HepG2 (cell line): Measurements from ENCODE around the gene COA1. TPM values are rescaled to one million over a fixed set of nuclear protein-coding genes. Genes with fewer than 3 reads are reported as not detected.
A peak's percentile ranks its signal among the peaks of the same experiment; 100 is the strongest.

Experiments used
- CEBPG ChIP-seq: IDR thresholded peaks from 2 replicates; pipeline ENCODE4 v1.6.1; 2016
- HMG20A ChIP-seq: IDR thresholded peaks from 2 replicates; pipeline ENCODE4 v1.6.1; 2016; ENCODE audit warnings: borderline replicate concordance
- JUND ChIP-seq: sonication (generic); formaldehyde crosslinking; IDR thresholded peaks from 2 replicates; pipeline ENCODE4 v1.8.0; 2022; ENCODE audit warnings: mild to moderate bottlenecking, missing genetic modification reagents
- ZFP41 ChIP-seq: sonication (generic); formaldehyde crosslinking; IDR thresholded peaks from 2 replicates; pipeline ENCODE4 v1.4.0; 2020; ENCODE audit warnings: mild to moderate bottlenecking, missing genetic modification reagents, borderline replicate concordance
- ZNF180 ChIP-seq: sonication (generic); formaldehyde crosslinking; IDR thresholded peaks from 2 replicates; pipeline ENCODE4 v1.4.0; 2020; ENCODE audit warnings: low read depth, missing genetic modification reagents, borderline replicate concordance
- ZNF274 ChIP-seq: sonication (generic); formaldehyde crosslinking; IDR thresholded peaks from 2 replicates; pipeline ENCODE4 v1.5.1; 2020; ENCODE audit warnings: mild to moderate bottlenecking, missing genetic modification reagents
- ZNF282 ChIP-seq: fragments of 450-650 bp; IDR thresholded peaks from 2 replicates; pipeline ENCODE4 v1.6.1; 2018; ENCODE audit not compliant: partially characterized antibody
- ZNF709 ChIP-seq: sonication (generic); formaldehyde crosslinking; IDR thresholded peaks from 2 replicates; pipeline ENCODE4 v1.5.0; 2020; ENCODE audit warnings: mild to moderate bottlenecking, missing genetic modification reagents
- polyA plus RNA-seq, 8 experiments: library from polyadenylated mRNA; depleted of rRNA in 3 of 8; stranded (reverse) in 7 of 8; unstranded in 1 of 8; fragments of >200 nt; fragmentation: Illumina TruSeq in 4 of 8; extraction: Trizol in 4 of 8; gene quantifications; 2 replicates each; pipeline versions ENCODE4 v1.2.1 to v1.2.3, GENCODE V29; 2011 to 2016; ENCODE audit warnings: low read depth in 4 of 8, missing spikeins in 1 of 8, mixed read lengths in 1 of 8; ENCODE audit not compliant: insufficient read depth in 1 of 8
- total RNA-seq, 5 experiments: library from RNA; depleted of rRNA; stranded (reverse); fragments of >200 nt; fragmentation: Illumina TruSeq; extraction: Trizol; gene quantifications; 2 replicates each; pipeline ENCODE4 v1.2.3, GENCODE V29; 2016; ENCODE audit warnings: low read depth in 1 of 5
- TF ChIP-seq, protein P1 (sequence below): sonication (generic); formaldehyde crosslinking; IDR thresholded peaks from 2 replicates; pipeline ENCODE4 v1.5.0; 2020; ENCODE audit warnings: mild to moderate bottlenecking, missing genetic modification reagents, borderline replicate concordance
- TF ChIP-seq, protein P2 (sequence below): sonication (generic); formaldehyde crosslinking; IDR thresholded peaks from 2 replicates; pipeline ENCODE4 v1.5.0; 2020; ENCODE audit warnings: mild to moderate bottlenecking, missing genetic modification reagents
- TF ChIP-seq, protein P3 (sequence below): sonication (generic); formaldehyde crosslinking; IDR thresholded peaks from 2 replicates; pipeline ENCODE4 v1.5.0; 2020; ENCODE audit warnings: mild to moderate bottlenecking, missing genetic modification reagents
- TF ChIP-seq, protein P4 (sequence below): IDR thresholded peaks from 2 replicates; pipeline ENCODE4 v1.6.1; 2016; ENCODE audit warnings: mild to moderate bottlenecking, missing biosample characterization, missing genetic modification reagents
- TF ChIP-seq, protein P5 (sequence below): sonication (generic); formaldehyde crosslinking; IDR thresholded peaks from 2 replicates; pipeline ENCODE4 v1.4.0; 2020; ENCODE audit warnings: missing genetic modification reagents

Gene COA1
- total and polyA plus RNA-seq, 2 of the 13 experiments (the other 11 are each of a cell fraction or from before 2014, with no cell fraction given), result 33.2 to 65.7 TPM

DNA sequence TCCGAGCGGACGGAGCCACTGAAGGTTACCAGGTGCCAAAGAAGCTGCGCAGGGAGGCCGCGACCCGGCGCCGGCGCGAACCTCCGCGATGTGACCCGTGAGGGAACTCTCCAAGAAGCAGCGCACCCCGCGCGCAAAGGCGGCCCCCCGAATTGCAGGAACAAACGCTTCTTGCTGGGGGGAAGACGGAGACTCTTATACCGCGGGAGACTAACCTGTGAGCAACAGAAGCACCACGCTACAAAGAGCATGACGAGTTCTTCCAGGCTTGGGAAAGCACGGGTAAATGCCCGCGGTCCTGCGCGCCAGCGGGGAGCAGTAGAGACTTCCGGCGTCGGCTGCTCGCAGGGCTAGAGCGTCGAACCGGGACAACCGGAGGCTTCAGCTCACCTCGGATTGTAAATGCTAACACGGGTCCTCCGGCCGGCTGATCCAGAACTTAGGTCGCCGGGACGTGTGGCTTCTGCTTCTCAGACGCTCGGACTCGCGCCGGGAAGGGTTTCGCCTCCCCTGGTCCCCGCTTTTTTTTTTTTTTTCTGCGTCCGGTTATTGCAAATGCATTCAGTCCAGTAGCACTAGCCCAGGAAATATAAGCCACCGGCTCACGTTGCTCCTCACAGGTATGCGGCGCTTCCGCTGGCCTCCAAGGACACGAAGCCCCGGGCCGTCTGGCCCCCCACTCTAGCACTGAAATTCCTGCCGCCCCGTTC, at the start of gene COA1 (continued):
- TF ChIP-seq, protein P1, sequence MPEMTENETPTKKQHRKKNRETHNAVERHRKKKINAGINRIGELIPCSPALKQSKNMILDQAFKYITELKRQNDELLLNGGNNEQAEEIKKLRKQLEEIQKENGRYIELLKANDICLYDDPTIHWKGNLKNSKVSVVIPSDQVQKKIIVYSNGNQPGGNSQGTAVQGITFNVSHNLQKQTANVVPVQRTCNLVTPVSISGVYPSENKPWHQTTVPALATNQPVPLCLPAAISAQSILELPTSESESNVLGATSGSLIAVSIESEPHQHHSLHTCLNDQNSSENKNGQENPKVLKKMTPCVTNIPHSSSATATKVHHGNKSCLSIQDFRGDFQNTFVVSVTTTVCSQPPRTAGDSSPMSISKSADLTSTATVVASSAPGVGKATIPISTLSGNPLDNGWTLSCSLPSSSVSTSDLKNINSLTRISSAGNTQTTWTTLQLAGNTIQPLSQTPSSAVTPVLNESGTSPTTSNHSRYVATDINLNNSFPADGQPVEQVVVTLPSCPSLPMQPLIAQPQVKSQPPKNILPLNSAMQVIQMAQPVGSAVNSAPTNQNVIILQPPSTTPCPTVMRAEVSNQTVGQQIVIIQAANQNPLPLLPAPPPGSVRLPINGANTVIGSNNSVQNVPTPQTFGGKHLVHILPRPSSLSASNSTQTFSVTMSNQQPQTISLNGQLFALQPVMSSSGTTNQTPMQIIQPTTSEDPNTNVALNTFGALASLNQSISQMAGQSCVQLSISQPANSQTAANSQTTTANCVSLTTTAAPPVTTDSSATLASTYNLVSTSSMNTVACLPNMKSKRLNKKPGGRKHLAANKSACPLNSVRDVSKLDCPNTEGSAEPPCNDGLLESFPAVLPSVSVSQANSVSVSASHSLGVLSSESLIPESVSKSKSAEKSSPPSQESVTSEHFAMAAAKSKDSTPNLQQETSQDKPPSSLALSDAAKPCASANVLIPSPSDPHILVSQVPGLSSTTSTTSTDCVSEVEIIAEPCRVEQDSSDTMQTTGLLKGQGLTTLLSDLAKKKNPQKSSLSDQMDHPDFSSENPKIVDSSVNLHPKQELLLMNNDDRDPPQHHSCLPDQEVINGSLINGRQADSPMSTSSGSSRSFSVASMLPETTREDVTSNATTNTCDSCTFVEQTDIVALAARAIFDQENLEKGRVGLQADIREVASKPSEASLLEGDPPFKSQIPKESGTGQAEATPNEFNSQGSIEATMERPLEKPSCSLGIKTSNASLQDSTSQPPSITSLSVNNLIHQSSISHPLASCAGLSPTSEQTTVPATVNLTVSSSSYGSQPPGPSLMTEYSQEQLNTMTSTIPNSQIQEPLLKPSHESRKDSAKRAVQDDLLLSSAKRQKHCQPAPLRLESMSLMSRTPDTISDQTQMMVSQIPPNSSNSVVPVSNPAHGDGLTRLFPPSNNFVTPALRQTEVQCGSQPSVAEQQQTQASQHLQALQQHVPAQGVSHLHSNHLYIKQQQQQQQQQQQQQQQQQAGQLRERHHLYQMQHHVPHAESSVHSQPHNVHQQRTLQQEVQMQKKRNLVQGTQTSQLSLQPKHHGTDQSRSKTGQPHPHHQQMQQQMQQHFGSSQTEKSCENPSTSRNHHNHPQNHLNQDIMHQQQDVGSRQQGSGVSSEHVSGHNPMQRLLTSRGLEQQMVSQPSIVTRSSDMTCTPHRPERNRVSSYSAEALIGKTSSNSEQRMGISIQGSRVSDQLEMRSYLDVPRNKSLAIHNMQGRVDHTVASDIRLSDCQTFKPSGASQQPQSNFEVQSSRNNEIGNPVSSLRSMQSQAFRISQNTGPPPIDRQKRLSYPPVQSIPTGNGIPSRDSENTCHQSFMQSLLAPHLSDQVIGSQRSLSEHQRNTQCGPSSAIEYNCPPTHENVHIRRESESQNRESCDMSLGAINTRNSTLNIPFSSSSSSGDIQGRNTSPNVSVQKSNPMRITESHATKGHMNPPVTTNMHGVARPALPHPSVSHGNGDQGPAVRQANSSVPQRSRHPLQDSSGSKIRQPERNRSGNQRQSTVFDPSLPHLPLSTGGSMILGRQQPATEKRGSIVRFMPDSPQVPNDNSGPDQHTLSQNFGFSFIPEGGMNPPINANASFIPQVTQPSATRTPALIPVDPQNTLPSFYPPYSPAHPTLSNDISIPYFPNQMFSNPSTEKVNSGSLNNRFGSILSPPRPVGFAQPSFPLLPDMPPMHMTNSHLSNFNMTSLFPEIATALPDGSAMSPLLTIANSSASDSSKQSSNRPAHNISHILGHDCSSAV (CRISPR knock-in tag), result no peak
- no peak for TF ChIP-seq ZNF282
- TF ChIP-seq ZNF180, result 0 out of 2 replicates have a peak, but pooled peaks have one; percentile 38
- no peak for TF ChIP-seq JUND (CRISPR knock-in tag)
- TF ChIP-seq, protein P2, sequence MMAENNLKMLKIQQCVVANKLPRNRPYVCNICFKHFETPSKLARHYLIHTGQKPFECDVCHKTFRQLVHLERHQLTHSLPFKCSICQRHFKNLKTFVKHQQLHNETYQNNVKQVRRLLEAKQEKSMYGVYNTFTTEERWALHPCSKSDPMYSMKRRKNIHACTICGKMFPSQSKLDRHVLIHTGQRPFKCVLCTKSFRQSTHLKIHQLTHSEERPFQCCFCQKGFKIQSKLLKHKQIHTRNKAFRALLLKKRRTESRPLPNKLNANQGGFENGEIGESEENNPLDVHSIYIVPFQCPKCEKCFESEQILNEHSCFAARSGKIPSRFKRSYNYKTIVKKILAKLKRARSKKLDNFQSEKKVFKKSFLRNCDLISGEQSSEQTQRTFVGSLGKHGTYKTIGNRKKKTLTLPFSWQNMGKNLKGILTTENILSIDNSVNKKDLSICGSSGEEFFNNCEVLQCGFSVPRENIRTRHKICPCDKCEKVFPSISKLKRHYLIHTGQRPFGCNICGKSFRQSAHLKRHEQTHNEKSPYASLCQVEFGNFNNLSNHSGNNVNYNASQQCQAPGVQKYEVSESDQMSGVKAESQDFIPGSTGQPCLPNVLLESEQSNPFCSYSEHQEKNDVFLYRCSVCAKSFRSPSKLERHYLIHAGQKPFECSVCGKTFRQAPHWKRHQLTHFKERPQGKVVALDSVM (CRISPR knock-in tag), result peak; percentile 76; the same call in 1 of the 2 replicates
- TF ChIP-seq ZFP41 (CRISPR knock-in tag), result no peak; the same call in 1 of the 2 replicates
- no peak; the same call in 1 of the 2 replicates for TF ChIP-seq HMG20A
- TF ChIP-seq, protein P3, sequence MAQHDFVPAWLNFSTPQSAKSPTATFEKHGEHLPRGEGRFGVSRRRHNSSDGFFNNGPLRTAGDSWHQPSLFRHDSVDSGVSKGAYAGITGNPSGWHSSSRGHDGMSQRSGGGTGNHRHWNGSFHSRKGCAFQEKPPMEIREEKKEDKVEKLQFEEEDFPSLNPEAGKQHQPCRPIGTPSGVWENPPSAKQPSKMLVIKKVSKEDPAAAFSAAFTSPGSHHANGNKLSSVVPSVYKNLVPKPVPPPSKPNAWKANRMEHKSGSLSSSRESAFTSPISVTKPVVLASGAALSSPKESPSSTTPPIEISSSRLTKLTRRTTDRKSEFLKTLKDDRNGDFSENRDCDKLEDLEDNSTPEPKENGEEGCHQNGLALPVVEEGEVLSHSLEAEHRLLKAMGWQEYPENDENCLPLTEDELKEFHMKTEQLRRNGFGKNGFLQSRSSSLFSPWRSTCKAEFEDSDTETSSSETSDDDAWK, result no peak
- TF ChIP-seq, protein P4, sequence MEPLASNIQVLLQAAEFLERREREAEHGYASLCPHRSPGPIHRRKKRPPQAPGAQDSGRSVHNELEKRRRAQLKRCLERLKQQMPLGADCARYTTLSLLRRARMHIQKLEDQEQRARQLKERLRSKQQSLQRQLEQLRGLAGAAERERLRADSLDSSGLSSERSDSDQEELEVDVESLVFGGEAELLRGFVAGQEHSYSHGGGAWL (CRISPR knock-in tag), result peak; percentile 72; the same call in 1 of the 2 replicates
- no peak for TF ChIP-seq CEBPG
- peak; percentile 81; the same call in 1 of the 2 replicates for TF ChIP-seq ZNF709
- TF ChIP-seq ZNF274 (CRISPR knock-in tag), result peak; percentile 21; the same call in 1 of the 2 replicates
- TF ChIP-seq, protein P5, sequence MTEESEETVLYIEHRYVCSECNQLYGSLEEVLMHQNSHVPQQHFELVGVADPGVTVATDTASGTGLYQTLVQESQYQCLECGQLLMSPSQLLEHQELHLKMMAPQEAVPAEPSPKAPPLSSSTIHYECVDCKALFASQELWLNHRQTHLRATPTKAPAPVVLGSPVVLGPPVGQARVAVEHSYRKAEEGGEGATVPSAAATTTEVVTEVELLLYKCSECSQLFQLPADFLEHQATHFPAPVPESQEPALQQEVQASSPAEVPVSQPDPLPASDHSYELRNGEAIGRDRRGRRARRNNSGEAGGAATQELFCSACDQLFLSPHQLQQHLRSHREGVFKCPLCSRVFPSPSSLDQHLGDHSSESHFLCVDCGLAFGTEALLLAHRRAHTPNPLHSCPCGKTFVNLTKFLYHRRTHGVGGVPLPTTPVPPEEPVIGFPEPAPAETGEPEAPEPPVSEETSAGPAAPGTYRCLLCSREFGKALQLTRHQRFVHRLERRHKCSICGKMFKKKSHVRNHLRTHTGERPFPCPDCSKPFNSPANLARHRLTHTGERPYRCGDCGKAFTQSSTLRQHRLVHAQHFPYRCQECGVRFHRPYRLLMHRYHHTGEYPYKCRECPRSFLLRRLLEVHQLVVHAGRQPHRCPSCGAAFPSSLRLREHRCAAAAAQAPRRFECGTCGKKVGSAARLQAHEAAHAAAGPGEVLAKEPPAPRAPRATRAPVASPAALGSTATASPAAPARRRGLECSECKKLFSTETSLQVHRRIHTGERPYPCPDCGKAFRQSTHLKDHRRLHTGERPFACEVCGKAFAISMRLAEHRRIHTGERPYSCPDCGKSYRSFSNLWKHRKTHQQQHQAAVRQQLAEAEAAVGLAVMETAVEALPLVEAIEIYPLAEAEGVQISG (CRISPR knock-in tag), result peak; percentile 100
